ENCODE measurements around the gene KYAT1.
"Not testable (repeated sequence)": the region's sequence is repeated elsewhere in the genome, so short reads cannot be mapped to it uniquely, and the experiment has no call there.

GRCh38 chr9:128851024-128851423 is 30.7 kb downstream of the KYAT1 start:
- not testable (repeated sequence) for TF ChIP-seq POLR2AphosphoS5 (IDR thresholded peaks at IDR 0.05; ENCODE audit: borderline replicate concordance, low read depth, low read length); EZH2 (IDR thresholded peaks at IDR 0.05); FOXP2 (optimal IDR thresholded peaks at IDR 0.05; ENCODE audit: control extremely low read depth, extremely low read length, insufficient read depth)
